Stimulated activated CD8-positive, alpha-beta memory T cell treated with anti-CD3 and anti-CD28 coated beads, Interleukin-2, amount 100 ng/mL, for 1 hour (primary cell): Measurements from ENCODE around the gene CD22.
"Not testable (repeated sequence)": the region's sequence is repeated elsewhere in the genome, so short reads cannot be mapped to it uniquely, and the experiment has no call there.

Experiments
- DNase-seq, 2 donors: peaks; one replicate each; pipeline ENCODE4 v3.0.0-alpha.2; 2020; ENCODE audit warnings: low read depth in 2 of 2

CD22 gene

DNA sequence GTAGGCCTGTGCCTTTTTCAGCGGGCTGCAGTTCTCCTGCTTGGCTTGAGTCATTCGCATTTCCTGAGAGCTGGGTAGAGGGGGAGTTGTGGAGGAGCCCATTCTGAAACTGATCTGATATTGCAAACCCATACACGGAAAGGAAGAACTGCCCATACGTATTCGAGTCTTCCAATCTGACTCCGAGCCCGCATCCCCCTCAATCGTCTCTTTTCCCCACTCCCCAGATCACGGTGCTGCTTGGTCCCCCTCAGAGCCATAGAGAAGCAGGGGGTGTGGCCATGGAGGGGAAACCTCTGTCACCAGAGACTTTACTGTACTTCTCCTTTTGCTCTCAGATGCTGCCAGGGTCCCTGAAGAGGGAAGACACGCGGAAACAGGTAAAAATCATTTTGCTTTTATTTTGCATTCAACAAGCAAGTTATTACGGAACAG lies at the start of gene CD22:
Gene CD22, plus strand, starts transcription at position 337 of the 435 bp plus-strand sequence. CDS start 2,854 bp downstream, outside the sequence.
- no peak for DNase-seq

DNA sequence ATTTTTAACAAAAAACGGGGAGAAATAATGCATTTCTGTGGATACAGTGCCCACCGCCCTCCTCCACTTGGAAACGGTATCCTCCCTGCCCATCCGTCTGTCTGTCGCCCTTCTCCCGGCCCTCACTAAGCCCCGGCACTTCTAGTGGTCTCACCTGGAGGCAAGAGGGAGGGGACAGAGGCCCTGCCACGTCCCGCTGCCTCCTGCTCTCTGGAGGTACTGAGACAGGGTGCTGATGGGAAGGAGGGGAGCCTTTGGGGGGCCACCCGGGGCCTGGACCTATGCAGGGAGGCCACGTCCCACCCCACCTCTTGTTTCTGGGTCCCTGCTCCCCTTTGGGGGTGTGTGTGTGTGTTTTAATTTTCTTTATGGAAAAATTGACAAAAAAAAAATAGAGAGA lies 49.6 kb upstream of the CD22 start:
- DNase-seq = no peak

DNA sequence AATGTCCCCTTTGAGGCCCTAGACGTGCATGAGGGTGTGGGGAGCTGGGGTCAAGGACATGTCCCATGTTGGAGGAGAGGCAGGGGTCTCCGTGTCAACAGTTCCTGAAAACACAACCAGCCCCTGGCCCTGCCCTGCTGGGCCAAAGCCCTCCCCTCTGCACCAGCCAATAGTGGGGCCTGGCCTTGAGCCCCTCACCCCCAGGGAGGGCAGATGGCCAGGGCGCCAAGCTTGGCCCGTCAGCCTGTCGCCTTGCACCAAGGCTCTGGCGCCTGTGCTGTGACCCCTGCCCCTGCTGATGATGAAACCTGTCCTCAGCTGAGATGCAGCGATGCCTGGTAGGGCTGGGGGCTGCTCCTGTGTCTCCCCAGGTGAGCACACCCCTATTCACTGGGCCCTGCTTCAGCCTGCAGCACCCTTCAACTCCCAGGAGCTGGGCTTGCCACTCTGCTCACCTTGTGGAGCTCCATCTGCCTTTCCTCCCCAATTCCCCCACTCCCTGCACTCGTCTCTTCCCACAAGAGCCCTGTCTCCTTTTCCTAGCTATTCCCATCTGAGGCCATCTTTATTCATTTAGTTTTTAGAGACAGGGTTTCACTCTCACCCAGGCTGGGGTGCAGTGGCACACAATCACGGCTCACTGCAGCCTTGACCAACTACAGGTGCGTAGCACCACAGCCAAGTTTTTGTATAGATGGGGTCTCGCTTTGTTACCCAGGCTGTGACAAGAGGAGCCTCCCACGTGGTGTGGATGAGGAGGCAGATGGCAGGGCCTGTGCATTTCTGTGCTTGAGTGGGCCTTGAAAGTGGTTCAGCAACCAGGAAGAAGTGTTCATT lies 48.8 kb upstream of the CD22 start:
- DNase-seq = no peak

DNA sequence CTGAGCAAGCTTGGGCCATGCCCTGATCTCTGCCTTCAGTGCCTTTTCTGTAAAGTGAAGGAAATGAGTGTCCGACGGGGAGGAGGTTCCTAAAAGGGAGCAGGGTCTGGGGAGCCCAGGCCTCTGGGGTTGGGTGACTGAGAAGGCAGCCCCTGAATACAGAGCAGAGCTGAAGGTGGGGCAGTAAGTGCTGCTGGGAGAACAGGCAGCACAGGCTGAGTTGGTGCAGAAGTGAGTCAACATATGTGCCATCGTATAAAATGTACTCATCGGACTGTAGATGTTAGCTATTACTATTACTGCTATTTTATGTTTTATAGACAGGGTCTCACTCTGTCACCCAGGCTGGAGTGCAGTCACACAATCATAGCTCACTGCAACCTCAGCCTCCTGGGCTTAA lies 47.7 kb upstream of the CD22 start:
- DNase-seq = no peak

DNA sequence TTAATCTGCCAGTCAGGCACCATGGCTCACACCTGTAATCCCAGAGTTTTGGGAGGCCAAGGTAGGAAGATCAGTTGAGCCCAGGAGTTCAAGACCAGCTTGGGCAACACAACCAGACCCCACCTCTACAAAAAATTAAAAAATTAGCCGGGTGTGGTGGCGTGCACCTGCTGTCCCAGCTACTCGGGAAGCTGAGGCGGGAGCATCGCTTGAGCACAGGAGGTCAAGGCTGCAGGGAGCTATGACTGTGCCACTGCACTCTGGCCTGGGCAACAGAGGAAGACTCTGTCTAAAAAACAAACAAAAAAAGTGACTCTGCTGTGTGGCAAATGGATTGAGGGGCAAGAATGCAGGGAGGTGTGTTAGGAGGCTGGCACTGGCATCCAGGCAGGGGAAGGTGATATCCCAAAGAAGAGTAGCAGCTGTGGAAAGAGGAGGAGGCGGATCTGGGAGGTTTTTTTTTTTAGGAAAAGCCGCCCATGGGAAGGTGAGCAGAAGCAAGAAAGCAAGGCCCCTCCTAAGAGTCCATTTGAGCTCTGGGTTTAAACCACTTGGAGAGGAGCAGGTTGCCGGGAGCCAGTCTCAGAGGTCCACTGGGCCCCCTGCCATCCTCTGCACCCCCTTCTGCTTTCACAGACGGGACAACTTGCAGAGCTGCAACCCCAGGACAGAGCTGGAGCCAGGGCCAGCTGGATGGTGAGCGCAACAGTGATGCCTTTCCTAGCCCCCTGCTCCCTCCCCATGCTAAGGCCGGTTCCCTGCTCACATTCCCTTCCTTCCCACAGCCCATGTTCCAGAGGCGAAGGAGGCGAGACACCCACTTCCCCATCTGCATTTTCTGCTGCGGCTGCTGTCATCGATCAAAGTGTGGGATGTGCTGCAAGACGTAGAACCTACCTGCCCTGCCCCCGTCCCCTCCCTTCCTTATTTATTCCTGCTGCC lies 44.6 kb upstream of the CD22 start:
- DNase-seq = no peak

DNA sequence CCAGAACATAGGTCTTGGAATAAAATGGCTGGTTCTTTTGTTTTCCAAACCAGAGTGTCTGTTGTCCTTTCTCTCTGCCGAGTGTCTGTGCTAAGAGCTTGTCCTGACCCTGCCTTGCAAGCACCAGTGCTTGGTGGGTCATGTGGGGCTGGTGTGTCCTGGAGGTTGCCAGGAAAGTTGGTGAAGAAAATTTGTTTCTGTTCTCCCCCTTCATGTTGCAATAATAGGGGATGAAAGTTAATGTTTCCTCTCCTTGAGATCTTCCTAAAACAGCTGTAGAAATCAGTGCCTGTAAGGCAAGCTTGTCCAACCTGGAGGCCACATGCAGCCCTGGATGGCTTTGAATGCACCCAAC lies 43.9 kb upstream of the CD22 start:
- DNase-seq = no peak

DNA sequence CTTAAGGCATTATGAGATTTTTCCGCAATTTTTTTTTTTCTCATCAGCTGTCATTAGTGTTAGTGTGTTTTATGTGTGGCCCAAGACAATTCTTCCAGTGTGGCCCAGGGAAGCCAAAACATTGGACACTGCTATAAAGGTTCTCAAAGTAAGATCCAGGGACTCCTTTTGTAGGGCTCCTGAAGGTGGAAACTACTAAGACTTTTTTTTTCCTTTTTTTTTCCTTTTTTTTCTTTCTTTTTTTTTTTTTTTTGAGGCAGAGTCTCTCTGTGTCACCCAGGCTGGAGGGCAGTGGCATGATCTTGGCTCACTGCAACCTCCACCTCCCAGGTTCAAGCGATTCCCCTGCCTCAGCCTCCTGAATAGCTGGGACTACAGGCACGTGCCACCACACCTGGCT lies 43.5 kb upstream of the CD22 start:
- DNase-seq = not testable (repeated sequence)

DNA sequence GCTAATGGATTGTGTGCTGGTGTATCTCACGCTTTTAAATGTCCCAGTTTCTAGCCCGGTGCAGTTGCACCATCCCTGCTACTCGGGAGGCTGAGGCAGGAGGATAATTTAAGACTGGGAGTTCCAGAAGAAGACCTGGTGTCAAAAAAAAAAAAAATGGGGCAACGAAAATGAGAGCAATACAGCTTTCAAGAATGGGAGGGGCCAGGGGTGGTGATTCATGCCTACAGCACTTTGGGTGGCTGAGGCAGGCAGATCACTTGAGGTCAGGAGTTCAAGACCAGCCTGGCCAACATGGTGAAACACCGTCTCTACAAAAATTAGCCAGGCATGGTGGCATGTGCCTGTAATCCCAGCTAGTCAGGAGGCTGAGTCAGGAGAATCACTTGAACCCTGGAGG lies 42.9 kb upstream of the CD22 start:
- DNase-seq = not testable (repeated sequence)

DNA sequence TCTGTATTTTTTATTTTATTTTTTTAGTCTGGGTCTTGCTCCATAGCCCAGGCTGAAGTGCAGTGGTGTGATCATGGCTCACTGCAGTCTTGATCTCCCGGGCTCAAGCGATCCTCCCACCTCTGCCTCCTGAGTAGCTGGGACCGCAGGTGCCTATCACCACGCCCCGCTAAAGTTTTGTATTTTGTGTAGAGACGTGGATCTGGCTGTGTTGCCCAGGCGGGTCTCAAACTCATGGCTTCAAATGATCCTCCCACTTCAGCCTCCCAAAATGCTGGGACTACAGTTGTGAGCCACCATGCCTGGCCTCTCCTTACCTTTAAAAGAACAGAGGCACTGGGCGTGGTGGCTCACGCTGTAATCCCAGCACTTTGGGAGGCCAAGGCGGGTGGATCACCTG lies 41.3 kb upstream of the CD22 start:
- no peak for DNase-seq

DNA sequence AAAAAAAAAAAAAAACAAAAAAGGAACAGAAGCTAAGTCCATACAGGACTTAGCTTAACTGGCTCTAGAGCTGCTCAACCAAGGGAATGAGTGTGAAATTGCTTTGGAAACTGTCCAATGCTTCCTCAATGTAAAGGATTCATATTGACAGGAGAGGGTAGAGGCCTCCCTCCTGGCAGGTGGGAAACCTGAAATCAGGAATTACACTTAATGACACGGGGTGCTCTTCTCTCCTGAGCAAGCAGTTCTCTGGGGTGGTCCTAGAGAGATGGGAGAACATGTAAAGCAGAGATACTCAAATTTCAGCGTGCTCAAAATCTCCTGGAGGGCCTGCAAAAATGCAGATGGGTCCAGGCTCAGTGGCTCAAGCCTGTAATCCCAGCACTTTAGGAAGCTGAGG lies 40.7 kb upstream of the CD22 start:
- no peak for DNase-seq

DNA sequence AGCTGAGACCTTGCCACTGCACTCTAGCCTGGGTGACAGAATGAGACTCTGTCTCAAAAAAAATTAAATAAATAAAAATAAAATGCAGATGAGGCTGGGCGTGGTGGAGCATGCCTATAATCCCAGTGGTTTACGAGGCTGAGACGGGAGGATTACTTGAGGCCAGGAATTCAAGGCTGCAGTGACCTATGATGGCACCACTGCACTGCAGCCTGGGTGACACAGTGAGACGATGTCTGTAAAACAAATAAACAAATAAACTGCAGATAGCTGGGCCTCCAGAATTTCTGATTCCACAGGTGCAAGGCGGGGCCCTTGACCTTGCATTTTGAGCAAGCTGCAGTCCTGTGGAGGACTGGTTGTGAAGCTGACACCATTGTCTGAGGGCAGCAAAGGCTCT lies 40.1 kb upstream of the CD22 start:
- no peak for DNase-seq

DNA sequence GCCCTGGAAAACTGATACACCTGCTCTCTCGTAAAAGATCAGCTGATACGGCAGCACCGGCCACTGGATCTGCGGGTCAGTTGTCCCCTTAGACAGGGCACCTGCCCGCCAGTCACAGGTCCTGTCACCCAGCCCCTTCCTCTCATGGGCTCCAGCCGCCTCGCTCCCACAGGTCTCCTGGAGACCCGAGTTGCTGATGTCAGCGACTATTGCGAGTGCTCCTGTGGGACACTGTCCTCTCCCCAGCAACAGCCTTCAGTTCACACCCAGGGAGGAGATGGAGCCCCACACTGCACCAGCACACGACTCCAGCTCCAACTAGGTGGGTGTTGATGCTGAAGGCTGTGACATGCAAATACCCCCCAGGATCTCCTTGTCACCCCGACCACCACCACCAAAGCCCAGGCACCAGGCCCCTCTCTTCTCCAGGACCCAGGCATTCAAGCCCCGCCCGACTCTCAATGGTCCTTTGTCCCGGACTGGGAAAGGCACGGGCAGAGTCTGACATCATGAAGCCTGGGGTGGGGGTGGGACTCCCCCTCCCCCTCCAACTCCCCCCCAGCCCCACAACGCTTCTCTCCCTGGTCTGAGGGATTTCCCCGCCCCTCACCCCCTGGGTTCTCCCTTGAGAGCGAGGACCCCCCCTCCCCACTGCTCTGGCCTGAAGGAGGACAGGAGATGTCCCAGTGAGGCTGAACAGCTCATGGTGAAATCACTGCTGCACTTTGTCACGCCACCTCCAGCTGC lies 38.4 kb upstream of the CD22 start:
- no peak for DNase-seq

DNA sequence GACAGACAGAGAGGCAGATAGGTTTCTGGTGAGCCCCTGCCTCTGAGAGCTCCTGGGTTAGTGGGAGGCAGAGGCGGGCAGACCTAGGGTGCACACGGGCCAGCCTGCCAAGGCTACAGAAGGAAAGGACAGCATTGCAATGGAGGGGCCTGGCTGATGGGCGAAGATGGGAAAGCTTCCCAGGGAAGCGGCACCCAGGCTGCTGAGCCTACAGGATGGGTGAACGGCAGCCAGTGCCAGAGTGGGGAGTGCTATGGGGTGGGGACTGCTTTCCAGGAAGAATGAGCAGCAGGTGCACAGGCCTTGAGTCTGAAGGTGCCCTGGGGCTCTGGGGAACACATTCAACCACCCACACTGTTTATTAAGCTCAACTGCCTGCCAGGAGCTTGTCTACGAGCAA lies 37.7 kb upstream of the CD22 start:
- no peak for DNase-seq

DNA sequence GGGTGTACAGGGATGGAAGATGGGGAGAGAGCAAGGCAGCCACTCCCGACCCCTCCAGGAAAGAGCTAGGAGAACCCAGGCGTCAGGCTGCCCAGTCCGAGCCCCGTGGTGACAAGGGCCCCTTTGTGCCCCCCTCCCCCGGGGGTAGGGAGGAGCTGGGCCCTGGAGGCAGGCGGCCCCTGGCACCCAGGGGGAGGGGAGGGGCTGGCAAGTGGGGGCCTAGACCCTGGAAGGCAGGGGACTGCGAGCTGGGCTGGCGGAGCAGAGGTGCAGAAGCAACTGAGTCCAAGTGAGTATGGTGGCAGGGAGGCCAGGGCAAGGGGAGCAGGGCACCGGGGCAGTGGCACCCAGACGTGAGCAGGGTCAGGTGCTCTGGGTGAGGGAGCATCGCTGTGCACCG lies 37.1 kb upstream of the CD22 start, which contains the start of gene MAG:
Gene MAG, plus strand, starts transcription at position 246 of the 400 bp plus-strand sequence. CDS start 3,248 bp downstream, outside the sequence.
- DNase-seq = no peak

DNA sequence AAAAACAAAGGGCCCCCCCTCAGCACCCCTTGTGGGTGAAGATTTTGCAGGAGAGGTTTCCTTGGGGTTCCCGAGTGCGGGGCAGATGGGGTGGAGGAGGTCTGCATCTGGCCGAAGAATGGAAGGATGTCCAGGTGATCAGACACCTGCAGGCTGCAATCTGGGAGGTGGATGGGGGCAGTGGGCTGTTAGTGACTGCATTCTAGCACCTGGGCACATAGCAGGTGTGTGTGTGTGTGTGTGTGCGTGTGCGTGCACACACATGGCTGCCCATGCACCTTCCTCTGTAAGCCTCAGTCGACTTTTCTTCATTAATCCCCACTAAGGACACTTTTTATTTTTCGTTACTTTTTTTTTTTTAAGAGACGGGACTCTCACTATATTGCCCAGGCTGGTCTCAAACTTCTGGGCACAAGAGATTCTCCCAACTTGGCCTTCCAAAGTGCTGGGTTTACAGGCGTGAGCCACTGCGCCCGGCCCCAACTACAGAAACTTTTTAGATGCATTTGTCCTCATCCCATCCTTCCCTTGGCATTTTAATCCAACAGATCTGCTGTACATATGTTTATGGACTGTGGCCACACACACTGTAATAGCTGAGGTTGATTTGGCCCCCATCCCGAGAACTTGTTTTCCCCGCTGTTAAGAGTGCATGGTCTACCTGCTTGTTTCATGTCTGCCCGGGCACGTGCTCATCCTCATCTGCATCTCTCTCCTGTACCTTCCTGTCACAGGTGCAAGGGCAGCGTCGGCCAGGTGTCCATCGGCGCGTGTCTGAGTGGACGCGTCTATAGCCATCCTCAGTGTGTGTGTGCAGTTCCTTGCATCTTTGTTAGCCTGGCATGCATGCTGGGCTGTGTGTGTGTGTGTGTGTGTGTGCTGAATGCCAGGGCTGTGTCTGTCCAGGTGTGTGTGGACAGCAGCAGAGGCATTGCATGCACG lies 36.3 kb upstream of the CD22 start:
- no peak for DNase-seq

DNA sequence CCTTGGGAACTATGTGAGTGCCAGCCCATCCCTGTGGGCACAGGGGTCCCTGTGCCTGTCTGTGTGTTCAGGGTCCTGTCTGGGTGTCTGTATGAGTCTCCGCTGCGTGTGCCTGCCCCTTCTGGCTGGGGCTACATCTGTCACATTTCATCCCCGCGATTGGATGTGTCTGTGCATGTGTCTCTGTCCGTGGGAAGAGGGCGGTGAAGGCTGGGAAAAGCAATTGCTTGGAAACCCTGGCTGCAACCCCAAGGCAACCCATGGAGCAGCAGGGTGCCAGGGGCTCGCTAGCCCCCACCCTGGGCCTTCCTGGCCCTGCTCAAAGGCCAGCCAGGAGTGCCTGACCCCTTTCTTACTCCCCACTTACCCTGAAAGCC lies 35.6 kb upstream of the CD22 start:
- no peak for DNase-seq

DNA sequence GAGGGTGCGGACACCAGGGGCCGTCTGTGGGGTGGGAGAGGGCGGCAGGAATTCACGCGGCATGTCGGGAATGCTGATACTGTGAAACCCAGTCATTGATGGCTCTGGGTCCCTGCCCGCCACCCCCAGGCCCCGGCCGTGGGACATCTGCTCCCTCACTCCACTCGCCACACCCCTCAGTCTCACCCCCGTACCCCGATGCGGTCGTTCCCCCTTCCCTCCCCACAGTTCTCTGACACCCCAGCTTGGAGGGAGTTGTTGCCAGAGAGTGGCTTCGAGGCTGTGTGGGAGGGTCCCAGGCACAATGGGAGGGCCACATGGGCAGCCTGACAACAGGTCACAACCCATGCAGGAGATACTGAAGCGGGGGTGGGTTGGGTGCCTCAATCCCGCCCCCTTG lies 35.2 kb upstream of the CD22 start:
- no peak for DNase-seq

DNA sequence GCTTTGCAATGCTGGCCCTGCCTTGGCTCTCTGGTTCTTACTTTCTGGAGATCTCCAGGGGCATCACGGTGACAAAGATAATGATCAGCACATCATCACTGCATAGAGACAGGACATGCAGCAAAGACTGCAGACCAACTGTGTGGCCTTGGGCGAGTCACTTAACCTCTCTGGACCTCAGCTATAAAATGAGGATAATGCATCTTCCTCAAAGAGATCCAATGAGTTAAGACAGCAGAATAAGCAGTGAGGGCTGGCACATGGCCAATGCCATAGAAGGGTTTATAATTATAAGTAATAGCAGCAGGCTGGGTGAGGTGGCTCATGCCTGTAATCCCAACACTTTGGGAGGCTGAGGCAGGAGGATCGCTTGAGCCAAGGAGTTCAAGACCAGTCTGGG lies 34.7 kb upstream of the CD22 start:
- DNase-seq = no peak

DNA sequence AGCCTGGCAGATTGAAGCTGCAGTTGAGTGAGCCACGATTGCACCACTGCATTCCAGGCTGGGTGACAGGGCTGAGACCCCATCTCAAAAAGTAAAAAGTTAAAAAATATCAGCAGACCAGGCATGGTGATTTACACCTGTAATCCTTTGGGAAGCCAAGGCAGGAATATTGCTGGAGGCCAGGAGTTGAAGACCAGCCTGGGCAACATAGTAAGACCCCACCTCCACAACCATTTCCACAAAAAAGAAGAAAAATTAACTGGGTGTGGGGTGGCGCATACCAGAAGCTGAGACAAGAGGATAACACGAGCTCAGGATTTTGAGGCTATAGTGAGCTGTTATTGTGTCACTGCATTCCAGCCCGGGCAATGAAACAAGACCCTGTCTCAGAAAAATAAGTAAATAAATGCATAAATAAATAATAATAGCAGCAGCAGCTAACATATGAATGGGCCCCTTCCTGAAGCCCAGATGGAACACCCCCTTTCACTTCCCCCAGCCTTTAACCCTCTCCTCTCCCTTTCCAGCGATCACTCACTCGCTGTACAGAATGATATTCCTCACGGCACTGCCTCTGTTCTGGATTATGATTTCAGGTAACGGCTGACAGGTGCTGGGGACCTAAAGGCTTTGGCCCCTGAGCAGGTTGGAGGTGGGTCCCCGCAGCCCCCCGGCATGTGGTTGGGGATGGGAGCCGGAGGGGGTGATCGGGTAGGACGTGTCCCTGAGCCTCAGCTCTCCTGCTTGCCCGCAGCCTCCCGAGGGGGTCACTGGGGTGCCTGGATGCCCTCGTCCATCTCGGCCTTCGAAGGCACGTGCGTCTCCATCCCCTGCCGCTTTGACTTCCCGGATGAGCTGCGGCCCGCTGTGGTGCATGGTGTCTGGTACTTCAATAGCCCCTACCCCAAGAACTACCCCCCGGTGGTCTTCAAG lies 33.9 kb upstream of the CD22 start:
- DNase-seq = no peak
